Stimulated activated CD4-positive, alpha-beta T cell treated with anti-CD3 and anti-CD28 coated beads, Interleukin-4, amount 100 ng/mL, for 4 hours (primary cell): ENCODE results near the gene TUBGCP6.
"Not testable (repeated sequence)": the region's sequence is repeated elsewhere in the genome, so short reads cannot be mapped to it uniquely, and the experiment has no call there.

Experiments used
- DNase-seq, 2 experiments: peaks; one replicate each; pipeline ENCODE4 v3.0.0-alpha.2; 2020

The TUBGCP6 gene

GRCh38 chr22:50207383-50208140 lies 37.3 kb downstream of the TUBGCP6 start:
- no peak for DNase-seq

- DNase-seq: no peak
These were observed 38.2 kb downstream of the TUBGCP6 start for GRCh38 chr22:50206599-50206998.

GRCh38 chr22:50205781-50206569 lies 38.8 kb downstream of the TUBGCP6 start:
- no peak for DNase-seq

- not testable (repeated sequence) for DNase-seq
These were observed 39.8 kb downstream of the TUBGCP6 start for GRCh38 chr22:50204998-50205397.

DNA sequence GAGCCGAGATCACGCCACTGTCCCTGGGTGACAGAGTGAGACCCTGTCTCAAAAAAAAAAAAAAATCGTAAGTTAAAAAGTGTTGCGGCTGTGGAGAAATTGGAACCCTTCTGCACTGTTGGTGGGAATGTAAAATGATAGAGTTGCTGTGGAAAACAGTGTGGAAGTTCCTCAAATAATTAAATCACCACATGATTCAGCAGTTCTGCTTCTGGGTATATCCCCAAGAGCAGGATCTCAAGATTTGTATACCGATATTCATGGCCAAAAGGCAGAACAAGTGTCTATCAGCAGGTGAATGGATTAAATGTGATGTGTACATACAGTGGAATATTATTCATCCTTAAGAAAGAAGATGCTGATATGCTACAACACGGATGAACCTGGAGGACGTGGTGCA lies 40.3 kb downstream of the TUBGCP6 start:
- no peak for DNase-seq

- DNase-seq: no peak
These were observed 41.5 kb downstream of the TUBGCP6 start for GRCh38 chr22:50203288-50203687.

DNA sequence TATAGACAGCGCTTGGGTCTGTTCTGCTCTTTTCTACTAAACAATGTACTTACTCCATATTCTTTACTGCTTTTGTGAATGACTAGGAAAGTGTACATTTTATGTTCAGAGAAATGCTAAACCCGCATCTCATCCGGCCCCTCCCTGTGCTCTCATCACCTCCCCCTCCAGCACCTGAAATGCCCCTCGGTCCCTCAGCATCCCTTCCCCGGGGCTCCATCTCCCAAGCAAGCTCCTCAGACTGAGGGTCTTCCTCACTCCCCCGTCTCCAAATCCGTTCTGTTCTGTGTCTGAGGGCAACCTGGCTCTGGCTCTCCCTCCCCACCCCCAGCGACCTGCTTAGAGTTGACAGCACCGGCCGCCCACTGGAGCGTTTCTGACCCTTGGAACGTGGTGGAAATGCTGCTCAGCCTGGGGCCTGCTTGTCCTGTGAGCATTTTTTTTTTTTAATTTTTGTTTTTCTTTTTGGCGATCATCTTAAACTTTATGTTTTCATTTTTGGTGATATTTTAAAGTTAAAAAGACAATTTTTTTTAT lies 42.6 kb downstream of the TUBGCP6 start:
- DNase-seq: no peak

DNA sequence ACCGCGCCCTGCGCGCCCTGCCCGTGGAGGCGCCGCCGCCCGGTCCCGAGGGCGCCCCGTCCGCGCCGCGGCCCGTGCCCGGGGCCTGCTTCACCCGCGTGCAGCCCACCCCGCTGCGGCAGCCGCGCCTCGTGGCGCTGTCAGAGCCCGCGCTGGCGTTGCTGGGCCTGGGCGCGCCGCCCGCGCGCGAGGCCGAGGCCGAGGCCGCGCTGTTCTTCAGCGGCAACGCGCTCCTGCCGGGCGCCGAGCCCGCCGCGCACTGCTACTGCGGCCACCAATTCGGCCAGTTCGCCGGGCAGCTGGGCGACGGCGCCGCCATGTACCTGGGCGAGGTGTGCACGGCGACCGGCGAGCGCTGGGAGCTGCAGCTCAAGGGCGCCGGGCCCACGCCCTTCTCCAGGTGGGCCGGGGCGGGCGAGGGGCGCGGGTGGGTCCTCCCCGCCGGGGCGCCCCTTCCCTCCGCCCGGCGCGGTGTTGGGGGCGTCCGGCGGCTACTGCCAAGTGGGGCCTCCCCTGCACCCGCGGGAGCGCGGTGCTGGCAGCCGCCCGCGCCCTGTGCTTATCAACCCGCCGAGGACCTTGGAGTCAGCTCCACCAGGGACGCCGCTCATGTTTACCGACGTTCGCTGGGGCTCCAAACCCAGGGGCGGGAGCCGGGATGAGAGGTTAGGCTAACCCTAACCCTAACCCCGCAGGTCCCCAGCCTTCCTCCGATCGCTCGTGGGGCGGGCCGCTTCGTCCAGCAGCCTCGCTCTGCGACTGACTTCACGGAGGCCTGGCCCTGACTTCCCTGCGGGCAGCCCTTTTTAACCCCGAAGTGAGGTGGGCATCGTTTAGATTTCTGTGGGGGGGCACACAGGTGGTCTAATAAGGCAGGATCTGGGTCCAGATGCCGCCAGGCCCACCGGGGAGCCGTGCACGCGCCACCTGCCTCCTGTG lies 43.4 kb downstream of the TUBGCP6 start:
- no peak for DNase-seq

DNA sequence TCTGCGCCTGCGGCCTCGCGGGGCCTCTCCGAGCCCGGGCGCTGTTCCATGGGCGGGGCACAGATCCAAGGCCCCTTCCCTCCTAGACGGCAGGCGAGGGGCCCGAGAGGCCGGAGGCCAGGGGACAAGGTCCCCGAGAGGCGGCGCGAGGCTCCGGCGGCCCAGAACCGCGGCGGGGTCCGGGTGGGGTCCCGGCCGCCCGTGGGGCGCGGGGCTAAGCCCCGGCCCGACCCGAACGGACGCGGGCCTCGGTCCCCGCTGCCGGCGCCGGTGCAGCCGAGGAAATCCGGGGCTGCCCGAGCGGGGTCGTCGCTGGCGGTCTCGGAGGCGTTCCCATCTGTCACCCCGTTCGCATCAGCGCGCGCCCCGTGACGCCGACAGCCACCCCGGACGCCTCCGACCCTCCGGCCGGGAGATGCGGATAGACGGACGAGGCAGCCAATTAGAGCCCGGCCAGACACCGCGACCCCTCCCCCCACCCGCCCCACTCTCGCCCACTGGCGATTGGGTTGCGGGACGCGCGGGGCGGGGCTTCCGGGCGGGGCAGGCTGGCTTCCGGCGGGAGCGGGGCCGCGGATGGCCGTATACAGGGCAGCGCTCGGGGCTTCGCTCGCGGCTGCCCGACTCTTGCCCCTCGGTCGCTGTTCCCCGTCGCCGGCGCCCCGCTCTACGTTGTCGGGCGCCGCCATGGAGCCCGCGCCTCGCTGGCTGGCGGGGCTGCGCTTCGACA lies 44.2 kb downstream of the TUBGCP6 start, which contains the start of gene SELENOO:
SELENOO (plus strand) TSS at position 551 of the 730 bp plus-strand sequence; CDS start at position 577, 26 bp downstream.
- DNase-seq: peak; percentile 87 to 91

DNA sequence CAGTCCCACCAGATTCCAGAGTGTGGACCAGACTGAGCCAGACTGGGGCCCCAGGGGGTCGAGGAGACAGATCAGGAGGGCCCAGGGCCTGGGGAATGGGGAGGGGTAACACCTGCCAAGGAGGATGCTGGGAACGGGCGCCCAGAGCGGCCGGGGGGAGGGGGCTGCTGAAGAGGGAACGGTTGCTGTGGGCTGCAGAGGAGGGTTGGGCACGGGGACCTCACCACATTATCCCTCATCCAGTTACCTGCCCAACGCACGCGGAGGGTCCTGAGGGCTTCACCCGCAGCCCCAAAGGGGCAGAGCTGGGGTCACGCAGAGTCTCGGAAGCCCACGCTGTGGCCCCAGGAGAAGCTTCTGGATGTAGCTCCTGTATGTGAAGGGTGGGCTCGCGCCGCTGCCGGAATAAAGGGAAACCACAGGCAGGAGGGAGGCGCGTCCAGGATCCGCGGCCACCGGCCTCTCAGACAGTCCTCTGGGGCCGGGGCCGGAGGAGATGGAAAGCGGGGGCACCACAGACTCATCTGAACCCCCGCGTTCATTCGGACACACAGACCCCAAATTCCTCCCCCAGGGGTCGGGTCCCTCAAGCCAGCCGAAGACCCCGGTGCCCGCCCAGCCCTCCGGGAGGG lies 44.9 kb downstream of the TUBGCP6 start:
- no peak for DNase-seq

GRCh38 chr22:50199251-50199721 lies 45.5 kb downstream of the TUBGCP6 start:
- no peak for DNase-seq

GRCh38 chr22:50198624-50199017 lies 46.2 kb downstream of the TUBGCP6 start:
- no peak for DNase-seq

DNA sequence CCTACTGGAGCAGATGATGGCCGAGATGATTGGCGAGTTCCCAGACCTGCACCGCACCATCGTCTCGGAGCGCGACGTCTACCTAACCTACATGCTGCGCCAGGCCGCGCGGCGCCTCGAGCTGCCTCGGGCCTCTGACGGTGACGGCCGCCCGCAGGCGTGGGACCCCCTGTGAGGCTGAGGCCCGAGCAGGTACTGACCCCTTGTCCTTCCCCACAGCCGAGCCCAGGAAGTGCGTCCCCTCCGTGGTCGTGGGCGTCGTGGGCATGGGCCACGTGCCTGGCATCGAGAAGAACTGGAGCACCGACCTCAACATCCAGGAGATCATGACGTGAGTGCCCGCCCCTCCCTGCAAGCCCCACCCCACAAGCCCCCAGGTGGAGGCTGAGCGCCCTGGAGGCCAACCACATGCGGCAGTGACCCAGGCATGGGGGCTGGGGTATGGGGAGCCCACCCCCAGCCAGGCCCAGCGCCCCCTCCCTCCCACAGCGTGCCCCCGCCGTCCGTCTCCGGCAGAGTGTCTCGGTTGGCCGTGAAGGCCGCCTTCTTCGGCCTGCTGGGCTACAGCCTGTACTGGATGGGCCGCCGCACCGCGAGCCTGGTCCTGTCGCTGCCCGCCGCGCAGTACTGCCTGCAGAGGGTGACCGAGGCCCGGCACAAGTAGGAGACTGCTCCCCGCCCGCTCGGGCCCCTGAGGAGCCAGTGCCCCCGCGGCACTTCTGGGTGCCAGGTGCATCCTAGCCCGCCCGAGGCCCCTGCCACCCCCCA lies 46.8 kb downstream of the TUBGCP6 start:
- DNase-seq: no peak

DNA sequence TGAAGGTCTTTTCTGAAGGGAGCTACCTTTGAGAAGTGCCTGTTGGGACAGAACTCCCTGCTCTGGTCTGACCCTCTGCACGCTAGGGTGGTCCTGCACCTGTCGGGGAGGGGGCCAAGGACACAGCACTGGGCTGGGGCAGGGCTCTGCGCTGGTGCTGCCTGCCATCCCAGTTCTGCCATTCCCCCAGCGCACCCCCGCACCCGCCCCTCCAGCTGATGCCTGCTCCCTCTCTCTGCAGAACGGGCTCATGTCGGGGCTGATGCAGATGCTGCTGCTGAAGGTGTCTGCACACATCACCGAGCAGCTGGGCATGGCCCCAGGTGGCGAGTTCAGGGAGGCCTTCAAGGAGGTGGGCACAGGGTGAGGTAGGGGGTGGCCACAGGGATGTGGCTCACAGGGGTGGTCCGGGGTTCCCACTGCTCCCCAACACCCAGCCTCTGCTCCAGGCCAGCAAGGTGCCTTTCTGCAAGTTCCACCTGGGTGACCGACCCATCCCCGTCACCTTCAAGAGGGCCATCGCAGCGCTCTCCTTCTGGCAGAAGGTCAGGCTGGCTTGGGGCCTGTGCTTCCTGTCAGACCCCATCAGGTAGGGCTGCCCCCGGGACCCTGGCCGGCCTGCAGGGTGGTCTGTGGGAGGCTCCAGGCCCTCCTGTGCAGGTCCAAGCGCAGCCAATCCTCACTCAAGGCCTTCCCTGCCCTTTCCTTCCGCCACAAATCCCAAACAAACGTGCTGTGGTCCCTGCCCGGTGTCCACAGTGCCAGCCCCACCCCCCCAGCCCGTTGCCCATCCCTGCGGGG lies 47.6 kb downstream of the TUBGCP6 start:
- no peak for DNase-seq

DNA sequence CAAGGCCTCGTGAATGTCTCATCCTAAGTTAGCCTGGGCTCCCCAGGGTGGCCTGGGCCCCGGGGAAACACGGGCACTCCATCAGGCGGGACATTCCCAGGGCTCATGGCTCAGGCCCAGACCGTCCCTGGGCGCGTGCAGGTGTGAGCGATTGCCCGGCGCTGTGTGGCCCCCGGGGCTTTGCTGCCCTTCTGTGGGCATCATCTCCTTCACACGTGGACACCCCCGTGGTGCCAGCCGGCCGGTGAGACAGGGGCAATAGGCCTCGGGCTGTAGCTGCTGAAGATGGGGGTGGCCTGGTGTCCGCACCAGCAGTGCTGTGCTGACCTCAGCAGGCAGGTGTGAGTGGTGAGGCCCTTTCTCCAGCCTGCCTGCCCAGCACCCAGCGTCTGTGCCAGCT lies 48.6 kb downstream of the TUBGCP6 start:
- DNase-seq: no peak

GRCh38 chr22:50194037-50194805 lies 50.6 kb downstream of the TUBGCP6 start:
- DNase-seq: no peak

- no peak for DNase-seq
These were observed 51.2 kb downstream of the TUBGCP6 start for GRCh38 chr22:50193621-50194020.

- peak in 1 of 2 experiments; percentile 40 for DNase-seq
These were observed 52.2 kb downstream of the TUBGCP6 start for GRCh38 chr22:50192436-50193204.
